Caco-2 (cell line): ENCODE data around the gene TMEM213. TPM values are rescaled to one million over a fixed set of nuclear protein-coding genes. Genes with fewer than 3 reads are reported as not detected.

Experiments used
- BruUV-seq: library from RNA; stranded (reverse); fragments of 400-500 nt; replicated peaks from 2 replicates; lab custom pipeline; 2021; lab: Mats Ljungman, UMichigan
- CTCF ChIA-PET: fragments of 300-600 bp; sonication (Branson Sonifier 250); formaldehyde crosslinking; loops from one replicate; lab custom pipeline; 2022; ENCODE audit warnings: antibody characterized with exemption; lab: Charles Lee
- POLR2A ChIA-PET: fragments of 300-600 bp; sonication (Branson Sonifier 250); formaldehyde crosslinking; loops from one replicate; lab custom pipeline; 2022; ENCODE audit warnings: antibody characterized with exemption; lab: Charles Lee
- DNase-seq, 2 experiments: peaks; one replicate each; pipeline versions ENCODE4 v3.0.0 to v3.0.0-alpha.2; 2020 to 2022
- H3K27me3 ChIP-seq: replicated peaks from 2 replicates; pipeline ENCODE4 v1.6.0; 2011; ENCODE audit warnings: low read length; ENCODE audit not compliant: control insufficient read depth, insufficient read depth
- H3K36me3 ChIP-seq: 2 replicates; pipeline ENCODE4 v1.5.1; 2011; ENCODE audit warnings: low read length; ENCODE audit not compliant: control insufficient read depth, insufficient read depth
- H3K4me1 ChIP-seq: fragments of 250-450 bp; sonication (Bioruptor Pico); 2 replicates; pipeline ENCODE4 v1.5.1; 2020; ENCODE audit warnings: mild to moderate bottlenecking
- H3K4me3 ChIP-seq: 2 replicates; pipeline ENCODE4 v1.5.1; 2011; ENCODE audit warnings: low read depth, mild to moderate bottlenecking, control low read depth, low read length
- H3K9me3 ChIP-seq: fragments of 250-450 bp; sonication (Bioruptor Pico); 2 replicates; pipeline ENCODE4 v1.5.1; 2020; ENCODE audit warnings: mild to moderate bottlenecking, moderate library complexity
- H3K27ac Mint-ChIP-seq: one replicate; pipeline ENCODE4 v1.8.0; 2022; ENCODE audit warnings: mixed read lengths; ENCODE audit not compliant: unreplicated experiment
- H3K27me3 Mint-ChIP-seq: one replicate; pipeline ENCODE4 v1.8.0; 2022; ENCODE audit warnings: mixed read lengths; ENCODE audit not compliant: insufficient read depth, unreplicated experiment
- H3K36me3 Mint-ChIP-seq: one replicate; pipeline ENCODE4 v1.8.0; 2022; ENCODE audit warnings: mild to moderate bottlenecking, mixed read lengths; ENCODE audit not compliant: insufficient read depth, unreplicated experiment
- H3K4me1 Mint-ChIP-seq: one replicate; pipeline ENCODE4 v1.8.0; 2022; ENCODE audit warnings: low read depth, mixed read lengths; ENCODE audit not compliant: unreplicated experiment
- H3K4me3 Mint-ChIP-seq: one replicate; pipeline ENCODE4 v1.8.0; 2022; ENCODE audit warnings: mild to moderate bottlenecking, moderate library complexity, mixed read lengths; ENCODE audit not compliant: unreplicated experiment
- H3K9me3 Mint-ChIP-seq: one replicate; pipeline ENCODE4 v1.8.0; 2022; ENCODE audit warnings: mixed read lengths; ENCODE audit not compliant: unreplicated experiment
- CTCF ChIP-seq, 2 experiments: fragments of 200-600 bp in 1 of 2; IDR thresholded peaks; 1 replicate in 1 of 2; 2 replicates in 1 of 2; pipeline versions ENCODE4 v1.5.1 to v1.8.0; 2011 to 2022; ENCODE audit warnings: antibody characterized with exemption in 1 of 2, control low read depth in 1 of 2, inconsistent platforms in 1 of 2, low read depth in 1 of 2, low read length in 1 of 2, mild to moderate bottlenecking in 1 of 2, moderate library complexity in 1 of 2; ENCODE audit not compliant: insufficient read depth in 1 of 2, severe bottlenecking in 1 of 2, unreplicated experiment in 1 of 2
- intact Hi-C: fragments of 100-400 bp; cut with micrococcal nuclease; formaldehyde crosslinking; loops from one replicate; pipeline ENCODE4 v1.10.0; 2022; ENCODE audit not compliant: unreplicated experiment
- total RNA-seq: library from RNA; stranded (reverse); gene quantifications from 2 replicates; pipeline ENCODE4 v1.2.3, GENCODE V29; 2022

Gene TMEM213
- total RNA-seq, 1 experiment from 2014 or later = not detected

- ChIA-PET CTCF (no interaction called here), POLR2A (no interaction called here)
- Histone ChIP-seq H3K4me1 (0 out of 2 replicates have a peak, but pooled peaks cover 5% of the 10 kb centered on the region), H3K4me3 (no peak overlapping the region), H3K27me3 (no peaks in the 10 kb centered on the region), H3K9me3 (no peaks in the 10 kb centered on the region), H3K36me3 (no peaks in the 10 kb centered on the region; the same call in 1 of the 2 replicates)
- Mint-ChIP-seq H3K27ac (no peak overlapping the region), H3K27me3 (no peaks in the 10 kb centered on the region), H3K9me3 (no peaks in the 10 kb centered on the region), H3K36me3 (peaks cover 43% of the 10 kb centered on the region), H3K4me1 (no peaks in the 10 kb centered on the region), H3K4me3 (no peak overlapping the region)
- DNase-seq = no peak
- BruUV-seq = no TSS peak
- intact Hi-C loops = no loop called here
- no peak for TF ChIP-seq CTCF (IDR thresholded peaks at IDR 0.05; ENCODE audit: insufficient read depth in 1 of 2, low read depth in 1 of 2, low read length in 1 of 2, severe bottlenecking in 1 of 2, unreplicated experiment in 1 of 2)
Observed at GRCh38 chr7:138871814-138872090, 74.0 kb downstream of the TMEM213 start.

GRCh38 chr7:138872576-138872975, 74.8 kb downstream of the TMEM213 start:
- H3K9me3 ChIP-seq = no peaks in the 10 kb centered on the region
- no peaks in the 10 kb centered on the region for H3K27me3 Mint-ChIP-seq
- BruUV-seq = no TSS peak
- TF ChIP-seq CTCF (IDR thresholded peaks at IDR 0.05; ENCODE audit: insufficient read depth in 1 of 2, low read depth in 1 of 2, low read length in 1 of 2, severe bottlenecking in 1 of 2, unreplicated experiment in 1 of 2) = no peak
- DNase-seq = peak in 1 of 2 experiments; percentile 9
- no peak overlapping the region for H3K4me3 Mint-ChIP-seq
- intact Hi-C loops = no loop called here
- no peak overlapping the region for H3K27ac Mint-ChIP-seq
- ChIA-PET CTCF (no interaction called here), POLR2A (no interaction called here)
- no peak overlapping the region for H3K4me3 ChIP-seq
- H3K36me3 Mint-ChIP-seq = peaks cover 43% of the 10 kb centered on the region
- 0 out of 2 replicates have a peak, but pooled peaks cover 5% of the 10 kb centered on the region for H3K4me1 ChIP-seq
- H3K27me3 ChIP-seq = no peaks in the 10 kb centered on the region
- no peaks in the 10 kb centered on the region for H3K9me3 Mint-ChIP-seq
- H3K4me1 Mint-ChIP-seq = no peaks in the 10 kb centered on the region
- no peaks in the 10 kb centered on the region; the same call in 1 of the 2 replicates for H3K36me3 ChIP-seq

GRCh38 chr7:138873220-138873892, 75.6 kb downstream of the TMEM213 start:
- Histone ChIP-seq H3K27me3 (no peaks in the 10 kb centered on the region), H3K9me3 (no peaks in the 10 kb centered on the region), H3K4me1 (0 out of 2 replicates have a peak, but pooled peaks cover 5% of the 10 kb centered on the region), H3K36me3 (no peaks in the 10 kb centered on the region), H3K4me3 (no peak overlapping the region)
- intact Hi-C loops = no loop called here
- ChIA-PET POLR2A (no interaction called here), CTCF (no interaction called here)
- Mint-ChIP-seq H3K9me3 (no peaks in the 10 kb centered on the region), H3K4me1 (no peaks in the 10 kb centered on the region), H3K36me3 (peaks cover 42% of the 10 kb centered on the region), H3K4me3 (no peak overlapping the region), H3K27me3 (no peaks in the 10 kb centered on the region), H3K27ac (no peak overlapping the region)
- BruUV-seq = no TSS peak
- no peak for DNase-seq
- no peak for TF ChIP-seq CTCF (IDR thresholded peaks at IDR 0.05; ENCODE audit: insufficient read depth in 1 of 2, low read depth in 1 of 2, low read length in 1 of 2, severe bottlenecking in 1 of 2, unreplicated experiment in 1 of 2)
